Measurements from ENCODE around the gene MPHOSPH9.

DNA sequence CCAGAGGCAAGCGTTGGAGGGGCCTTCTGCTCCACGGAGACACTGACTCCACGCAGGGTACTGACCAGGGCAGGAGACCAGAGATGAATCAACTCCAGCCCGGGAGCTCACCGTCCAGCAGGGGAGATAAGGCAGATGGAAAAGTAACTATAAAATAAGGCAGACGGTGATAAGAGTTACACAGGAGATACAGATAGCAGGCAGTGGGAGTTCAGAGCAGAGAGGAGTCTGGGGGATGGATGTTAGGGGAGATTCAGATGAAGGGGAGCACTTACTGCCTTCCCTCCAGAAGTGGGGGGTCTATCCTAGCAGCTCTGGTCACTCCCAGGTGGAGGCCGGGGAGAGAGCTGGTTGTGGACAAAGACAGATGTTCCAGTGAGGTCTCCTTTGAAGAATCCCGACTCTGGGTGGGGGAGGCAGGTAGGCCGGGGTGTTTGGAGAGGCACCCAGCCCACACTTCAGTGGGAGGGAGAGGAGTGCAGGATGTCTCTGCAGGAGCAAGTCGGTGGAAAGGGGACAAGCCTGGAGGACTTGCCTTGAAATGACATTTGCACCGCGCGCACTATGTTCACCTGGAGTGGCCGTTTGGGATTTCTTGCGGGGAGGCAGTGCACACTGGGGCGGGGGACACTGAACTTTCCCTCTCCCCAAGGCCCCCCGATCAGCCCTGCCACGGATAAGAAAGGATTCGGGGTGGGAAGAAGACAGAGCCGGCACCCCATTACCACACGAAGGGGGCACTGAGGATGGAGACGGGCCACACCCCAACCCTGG, 83.3 kb downstream of the MPHOSPH9 start:
- TF ChIP-seq, protein P1, sequence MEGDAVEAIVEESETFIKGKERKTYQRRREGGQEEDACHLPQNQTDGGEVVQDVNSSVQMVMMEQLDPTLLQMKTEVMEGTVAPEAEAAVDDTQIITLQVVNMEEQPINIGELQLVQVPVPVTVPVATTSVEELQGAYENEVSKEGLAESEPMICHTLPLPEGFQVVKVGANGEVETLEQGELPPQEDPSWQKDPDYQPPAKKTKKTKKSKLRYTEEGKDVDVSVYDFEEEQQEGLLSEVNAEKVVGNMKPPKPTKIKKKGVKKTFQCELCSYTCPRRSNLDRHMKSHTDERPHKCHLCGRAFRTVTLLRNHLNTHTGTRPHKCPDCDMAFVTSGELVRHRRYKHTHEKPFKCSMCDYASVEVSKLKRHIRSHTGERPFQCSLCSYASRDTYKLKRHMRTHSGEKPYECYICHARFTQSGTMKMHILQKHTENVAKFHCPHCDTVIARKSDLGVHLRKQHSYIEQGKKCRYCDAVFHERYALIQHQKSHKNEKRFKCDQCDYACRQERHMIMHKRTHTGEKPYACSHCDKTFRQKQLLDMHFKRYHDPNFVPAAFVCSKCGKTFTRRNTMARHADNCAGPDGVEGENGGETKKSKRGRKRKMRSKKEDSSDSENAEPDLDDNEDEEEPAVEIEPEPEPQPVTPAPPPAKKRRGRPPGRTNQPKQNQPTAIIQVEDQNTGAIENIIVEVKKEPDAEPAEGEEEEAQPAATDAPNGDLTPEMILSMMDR (IDR thresholded peaks at IDR 0.05) = no peak
- no peak for TF ChIP-seq POLR2A (IDR thresholded peaks at IDR 0.05)

Measured in uterus (tissue), 2 donors.